ENCODE results near the gene NCAM1. TPM values are rescaled to one million over a fixed set of nuclear protein-coding genes. Genes with fewer than 3 reads are reported as not detected.

NCAM1 gene
- polyA plus RNA-seq, 2 of the 4 experiments (the other 2 are of a cell fraction): 0.01 to 0.12 TPM

GRCh38 chr11:113167599-113167998 is 206.4 kb downstream of the NCAM1 start:
- ATAC-seq: no peak
- no peaks in the 10 kb centered on the region for H3K4me1 ChIP-seq
- H3K9me3 ChIP-seq: no peaks in the 10 kb centered on the region
- H3K4me3 ChIP-seq: no peak overlapping the region
- DNase-seq (ENCODE audit: low read depth in 1 of 2, low spot score in 1 of 2): no peak
- WGBS (ENCODE audit: missing lambda C conversion rate): 50% methylated on average over 6 of the region's 6 CpGs
- ChIA-PET CTCF (no interaction called here), POLR2A (no interaction called here)
- H3K4me2 ChIP-seq: no peak overlapping the region
- H3K27ac ChIP-seq: no peak overlapping the region
- no peak for TF ChIP-seq CEBPB (IDR thresholded peaks at IDR 0.05)
- TF ChIP-seq JUN (IDR thresholded peaks at IDR 0.05): no peak
- TF ChIP-seq, protein P1, sequence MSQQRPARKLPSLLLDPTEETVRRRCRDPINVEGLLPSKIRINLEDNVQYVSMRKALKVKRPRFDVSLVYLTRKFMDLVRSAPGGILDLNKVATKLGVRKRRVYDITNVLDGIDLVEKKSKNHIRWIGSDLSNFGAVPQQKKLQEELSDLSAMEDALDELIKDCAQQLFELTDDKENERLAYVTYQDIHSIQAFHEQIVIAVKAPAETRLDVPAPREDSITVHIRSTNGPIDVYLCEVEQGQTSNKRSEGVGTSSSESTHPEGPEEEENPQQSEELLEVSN (IDR thresholded peaks at IDR 0.05; ENCODE audit: borderline replicate concordance, low read depth): no peak
- TF ChIP-seq HOXB5 (CRISPR knock-in tag; IDR thresholded peaks at IDR 0.05): no peak
- no peak for FAIRE-seq

DNA sequence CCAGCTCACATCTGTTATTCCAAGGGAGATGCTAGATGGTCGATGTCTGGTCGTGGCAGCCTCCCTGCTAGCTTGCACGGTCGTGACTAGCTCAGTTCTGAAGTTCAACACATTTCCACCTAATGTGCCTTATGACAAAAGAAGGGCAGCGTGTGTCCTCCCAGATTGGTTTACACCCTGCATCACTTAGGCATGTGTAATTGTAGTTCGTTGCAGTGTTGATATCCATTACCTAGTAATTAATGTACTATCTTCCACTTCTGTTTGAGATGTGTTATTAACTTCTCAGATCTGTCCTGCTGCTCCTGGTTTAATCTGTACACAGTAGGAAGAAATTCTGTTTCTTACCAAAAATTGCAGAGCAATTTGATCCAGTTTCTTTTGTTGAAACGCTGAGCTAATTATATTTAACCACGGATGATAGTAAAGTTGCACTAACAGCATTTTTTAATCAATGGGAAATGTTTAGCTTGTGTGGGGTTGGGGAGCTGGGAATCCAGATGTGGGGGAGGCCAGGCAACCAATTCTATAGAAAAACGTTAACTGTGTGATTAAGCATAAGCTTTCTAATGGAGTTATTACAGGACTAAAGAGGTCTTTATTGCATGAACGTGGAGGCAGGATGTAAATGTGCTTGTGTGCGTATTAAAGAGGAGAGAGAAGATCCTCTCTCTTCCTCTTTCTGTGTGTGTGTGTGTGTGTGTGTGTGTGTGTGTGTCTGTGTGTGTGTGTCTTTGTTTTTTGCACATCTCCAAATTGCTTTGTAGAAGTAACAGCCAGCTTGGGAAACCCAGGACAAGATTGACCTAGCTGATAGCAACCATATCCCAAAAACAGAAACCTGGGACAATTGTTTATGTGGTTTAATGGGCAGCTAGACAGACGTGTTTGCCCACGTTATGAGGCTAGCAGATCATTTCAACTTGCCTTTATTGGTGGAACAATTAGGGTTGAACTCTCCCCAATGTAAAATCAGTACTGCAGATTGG is 207.4 kb downstream of the NCAM1 start:
- Histone ChIP-seq H3K4me1 (no peaks in the 10 kb centered on the region), H3K27ac (no peak overlapping the region), H3K4me2 (no peak overlapping the region), H3K4me3 (no peak overlapping the region), H3K9me3 (no peaks in the 10 kb centered on the region)
- ATAC-seq (no peak), FAIRE-seq (no peak), DNase-seq (ENCODE audit: low read depth in 1 of 2, low spot score in 1 of 2) (no peak)
- WGBS (ENCODE audit: missing lambda C conversion rate): 27% methylated on average over 13 of the region's 13 CpGs
- ChIA-PET POLR2A (no interaction called here), CTCF (no interaction called here)
- no peak for TF ChIP-seq ATOH8 (CRISPR knock-in tag; IDR thresholded peaks at IDR 0.05; ENCODE audit: low read depth)
- no peak for TF ChIP-seq ZC3H11A (IDR thresholded peaks at IDR 0.05)

GRCh38 chr11:113172382-113172951 is 211.2 kb downstream of the NCAM1 start:
- CTCF ChIA-PET: interaction anchor here (1.2 kb wide), 1 partner anchor 13 kb away, joined by 3 read pairs; no protein-coding TSS in a partner anchor

DNA sequence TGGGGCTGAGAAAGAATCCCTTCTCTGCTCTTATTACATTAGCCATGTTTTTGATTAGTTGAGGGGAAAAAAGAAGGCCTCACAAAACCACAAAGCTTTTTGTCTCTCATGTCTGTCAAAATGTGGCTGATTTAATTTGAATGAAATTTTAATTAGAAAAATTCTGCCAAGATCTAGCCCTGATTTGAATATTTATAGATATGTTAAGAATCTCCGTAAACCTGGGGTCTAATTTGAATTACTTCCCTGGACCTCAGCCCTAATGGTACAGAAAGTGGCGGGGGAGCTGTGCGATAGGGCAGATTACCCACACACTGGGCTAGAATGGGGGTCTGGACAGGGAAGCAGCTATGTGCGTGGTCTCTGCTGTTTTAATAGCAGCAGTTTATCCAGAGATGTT is 211.9 kb downstream of the NCAM1 start:
- ATAC-seq: no peak
- Histone ChIP-seq H3K9me3 (no peaks in the 10 kb centered on the region), H3K27ac (no peak overlapping the region), H3K4me3 (no peak overlapping the region), H3K4me1 (no peaks in the 10 kb centered on the region), H3K4me2 (no peak overlapping the region)
- DNase-seq (ENCODE audit: low read depth in 1 of 2, low spot score in 1 of 2): no peak
- CTCF ChIA-PET: interaction anchor here (0.8 kb wide), 1 partner anchor 403 kb away, joined by 3 read pairs; no protein-coding TSS in a partner anchor
- 60% methylated on average over 4 of the region's 4 CpGs for WGBS (ENCODE audit: missing lambda C conversion rate)
- POLR2A ChIA-PET: no interaction called here
- FAIRE-seq: no peak
- TF ChIP-seq CHD2 (IDR thresholded peaks at IDR 0.05; ENCODE audit: low read length, partially characterized antibody) (no peak), ZFP36 (IDR thresholded peaks at IDR 0.05; ENCODE audit: borderline replicate concordance, partially characterized antibody) (no peak), NPAS2 (CRISPR knock-in tag; IDR thresholded peaks at IDR 0.05; ENCODE audit: borderline replicate concordance) (no peak), ESRRA (IDR thresholded peaks at IDR 0.05; ENCODE audit: borderline replicate concordance, low read length) (no peak), SREBF2 (IDR thresholded peaks at IDR 0.05) (no peak), GATA3 (IDR thresholded peaks at IDR 0.05; ENCODE audit: borderline replicate concordance) (no peak), CTCF (IDR thresholded peaks at IDR 0.05) (no peak), FOXS1 (CRISPR knock-in tag; IDR thresholded peaks at IDR 0.05) (no peak), JUN (IDR thresholded peaks at IDR 0.05) (no peak), ZC3H11A (IDR thresholded peaks at IDR 0.05) (no peak), FOSL2 (IDR thresholded peaks at IDR 0.05) (no peak), FOSL2 (CRISPR knock-in tag; IDR thresholded peaks at IDR 0.05) (no peak), NFE2L2 (conservative IDR thresholded peaks at IDR 0.05; ENCODE audit: low read length) (no peak), CEBPB (IDR thresholded peaks at IDR 0.05) (no peak), KDM5A (IDR thresholded peaks at IDR 0.05) (no peak)
- TF ChIP-seq, protein P2, sequence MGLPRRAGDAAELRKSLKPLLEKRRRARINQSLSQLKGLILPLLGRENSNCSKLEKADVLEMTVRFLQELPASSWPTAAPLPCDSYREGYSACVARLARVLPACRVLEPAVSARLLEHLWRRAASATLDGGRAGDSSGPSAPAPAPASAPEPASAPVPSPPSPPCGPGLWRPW (IDR thresholded peaks at IDR 0.05): no peak

More at GRCh38 chr11:113172382-113172951, 211.2 kb downstream of the NCAM1 start:
- ATAC-seq (no peak), FAIRE-seq (no peak), DNase-seq (ENCODE audit: low read depth in 1 of 2, low spot score in 1 of 2) (no peak)
- H3K4me2 ChIP-seq: no peak overlapping the region
- H3K4me1 ChIP-seq: no peaks in the 10 kb centered on the region
- H3K4me3 ChIP-seq: no peak overlapping the region
- 61% methylated on average over 6 of the region's 6 CpGs for WGBS (ENCODE audit: missing lambda C conversion rate)
- no peaks in the 10 kb centered on the region for H3K9me3 ChIP-seq
- POLR2A ChIA-PET: no interaction called here
- TF ChIP-seq FOSL2 (IDR thresholded peaks at IDR 0.05): no peak
- TF ChIP-seq FOSL2 (CRISPR knock-in tag; IDR thresholded peaks at IDR 0.05): no peak
- no peak for TF ChIP-seq HOXB5 (CRISPR knock-in tag; IDR thresholded peaks at IDR 0.05)
- no peak for TF ChIP-seq NFE2L2 (conservative IDR thresholded peaks at IDR 0.05; ENCODE audit: low read length)
- TF ChIP-seq RAD21 (conservative IDR thresholded peaks at IDR 0.05 in 1 of 2, IDR thresholded peaks at IDR 0.05 in 1 of 2): no peak
- no peak for TF ChIP-seq EP300 (IDR thresholded peaks at IDR 0.05)
- TF ChIP-seq NPAS2 (CRISPR knock-in tag; IDR thresholded peaks at IDR 0.05; ENCODE audit: borderline replicate concordance): no peak
- no peak for TF ChIP-seq CBX8 (IDR thresholded peaks at IDR 0.05)
- no peak for TF ChIP-seq BCL3 (IDR thresholded peaks at IDR 0.05)
- H3K27ac ChIP-seq: no peak overlapping the region

All from A549 (cell line).